Measurements from ENCODE around the gene ITIH3. TPM values are rescaled to one million over a fixed set of nuclear protein-coding genes. Genes with fewer than 3 reads are reported as not detected.
"Not testable (repeated sequence)": the region's sequence is repeated elsewhere in the genome, so short reads cannot be mapped to it uniquely, and the experiment has no call there.

Gene ITIH3
- 1 to 10 TPM in 8 of 10 donors, under 1 TPM in 2; 0.59 to 2.4 (median 1.4) TPM for polyA plus RNA-seq (ENCODE audit: insufficient read length in 10 of 10)
- long read RNA-seq, donor 1: 0 reads
- long read RNA-seq, donor 2: 0 reads
- long read RNA-seq, donor 3: 0 reads
- long read RNA-seq, donor 4: 0 reads
- long read RNA-seq, donor 5: 0 reads
- long read RNA-seq, donor 6: 0 reads
- long read RNA-seq, donor 7: 0 reads
- long read RNA-seq, donor 8: 0 reads
- long read RNA-seq, donor 9: 0 reads

- DNase-seq: no peak
These were observed at the start of gene ITIH3 for GRCh38 chr3:52794612-52795099. TSS of gene ITIH3 (plus strand) at chr3:52794796. CDS start at chr3:52794804, 8 bp downstream.

- DNase-seq: no peak
These were observed 42.4 kb upstream of the ITIH3 start for GRCh38 chr3:52752045-52752660.

- DNase-seq: no peak
These were observed 40.2 kb upstream of the ITIH3 start for GRCh38 chr3:52754373-52754772.

- DNase-seq: no peak
These were observed 38.5 kb upstream of the ITIH3 start for GRCh38 chr3:52756141-52756540.

GRCh38 chr3:52763466-52763865, 31.1 kb upstream of the ITIH3 start:
- no peak for DNase-seq

GRCh38 chr3:52769786-52770455, 24.7 kb upstream of the ITIH3 start:
- peak in 1 of 3 donors; percentile 22 for DNase-seq

- DNase-seq: peak; percentile 90 to 96 (median 94)
These were observed 23.9 kb upstream of the ITIH3 start, which contains the start of gene NEK4 for GRCh38 chr3:52770496-52771333. TSS of gene NEK4 (minus strand) at chr3:52770940. CDS start at chr3:52770746, 194 bp downstream.

GRCh38 chr3:52771334-52771681, 23.3 kb upstream of the ITIH3 start:
- DNase-seq: no peak

GRCh38 chr3:52771702-52772101, 22.9 kb upstream of the ITIH3 start:
- no peak for DNase-seq

GRCh38 chr3:52773361-52774065, 21.1 kb upstream of the ITIH3 start:
- no peak for DNase-seq

- no peak for DNase-seq
These were observed 20.4 kb upstream of the ITIH3 start for GRCh38 chr3:52774066-52774713.

GRCh38 chr3:52774901-52775864, 19.4 kb upstream of the ITIH3 start:
- no peak for DNase-seq

GRCh38 chr3:52775877-52776276, 18.7 kb upstream of the ITIH3 start:
- DNase-seq: no peak

- not testable (repeated sequence) for DNase-seq
These were observed 18.1 kb upstream of the ITIH3 start for GRCh38 chr3:52776486-52776885.

- DNase-seq: no peak
These were observed 17.3 kb upstream of the ITIH3 start, which contains the start of gene ITIH1 for GRCh38 chr3:52777127-52777958. TSS of gene ITIH1 (plus strand) at chr3:52777599. CDS start at chr3:52777616, 17 bp downstream.

GRCh38 chr3:52777959-52778805, 16.4 kb upstream of the ITIH3 start:
- no peak for DNase-seq
